K562 (cell line): ENCODE measurements around the gene CBFA2T3. TPM values are rescaled to one million over a fixed set of nuclear protein-coding genes. Genes with fewer than 3 reads are reported as not detected.
A peak's percentile ranks its signal among the peaks of the same experiment; 100 is the strongest.

Experiments
- ARID4B ChIP-seq: sonication (generic); formaldehyde crosslinking; IDR thresholded peaks from 2 replicates; pipeline ENCODE4 v1.8.0; 2022; ENCODE audit warnings: mild to moderate bottlenecking, missing genetic modification reagents
- ATF3 ChIP-seq, 2 experiments: fragments of 450-650 bp in 1 of 2; sonication (generic) in 1 of 2; formaldehyde crosslinking in 1 of 2; IDR thresholded peaks in 1 of 2; conservative IDR thresholded peaks in 1 of 2; 2 replicates each; pipeline versions ENCODE4 v1.6.1 to v1.8.1; 2016 to 2023; ENCODE audit warnings: mild to moderate bottlenecking in 2 of 2, moderate library complexity in 2 of 2, inconsistent platforms in 1 of 2, missing genetic modification reagents in 1 of 2
- CREB3L1 ChIP-seq: fragments of 450-650 bp; IDR thresholded peaks from 2 replicates; pipeline ENCODE4 v1.6.1; 2014; ENCODE audit warnings: low read depth, mild to moderate bottlenecking, moderate library complexity, borderline replicate concordance
- ELF4 ChIP-seq: fragments of 450-650 bp; formaldehyde crosslinking; IDR thresholded peaks from 2 replicates; pipeline ENCODE4 v1.4.0; 2022; ENCODE audit warnings: missing genetic modification characterization
- GABPA ChIP-seq: fragments of 200-800 bp; sonication (Bioruptor generic); conservative IDR thresholded peaks from 2 replicates; pipeline ENCODE4 v1.6.1; 2016; ENCODE audit warnings: low read depth, missing genetic modification characterization, missing compliant biosample characterization
- GABPB2 ChIP-seq: fragments of 250-450 bp; sonication (Bioruptor Pico); conservative IDR thresholded peaks from 2 replicates; pipeline ENCODE4 v1.5.1; 2021; ENCODE audit warnings: mild to moderate bottlenecking
- IRF2 ChIP-seq: sonication (generic); formaldehyde crosslinking; IDR thresholded peaks from 2 replicates; pipeline ENCODE4 v1.8.1; 2022; ENCODE audit warnings: mild to moderate bottlenecking, missing genetic modification reagents
- NR2C1 ChIP-seq, 2 experiments: fragments of 450-650 bp; IDR thresholded peaks; 2 replicates each; pipeline ENCODE4 v1.6.1; 2017; ENCODE audit warnings: mild to moderate bottlenecking in 2 of 2, antibody characterized with exemption in 1 of 2, inconsistent platforms in 1 of 2, missing compliant biosample characterization in 1 of 2, missing genetic modification characterization in 1 of 2
- PURB ChIP-seq: sonication (generic); formaldehyde crosslinking; IDR thresholded peaks from 2 replicates; pipeline ENCODE4 v1.9.0; 2021; ENCODE audit warnings: low read depth, mild to moderate bottlenecking, missing genetic modification reagents
- PYGO2 ChIP-seq: fragments of 450-650 bp; IDR thresholded peaks from 2 replicates; pipeline ENCODE4 v1.6.1; 2016; ENCODE audit warnings: mild to moderate bottlenecking, missing genetic modification characterization, moderate library complexity, missing compliant biosample characterization
- SAP30 ChIP-seq: fragments of 200-600 bp; sonication (generic); IDR thresholded peaks from 2 replicates; pipeline ENCODE4 v1.6.1; 2012; ENCODE audit warnings: borderline replicate concordance, low read depth, mild to moderate bottlenecking, moderate library complexity, low read length, control low read depth, inconsistent platforms; ENCODE audit not compliant: insufficient read depth, poor library complexity, severe bottlenecking
- SLC30A9 ChIP-seq: fragments of 250-450 bp; sonication (Bioruptor Pico); IDR thresholded peaks from 2 replicates; pipeline ENCODE4 v1.8.0; 2022; ENCODE audit warnings: mild to moderate bottlenecking, moderate library complexity
- SMARCC2 ChIP-seq: fragments of 450-650 bp; IDR thresholded peaks from 2 replicates; pipeline ENCODE4 v1.6.1; 2017; ENCODE audit warnings: antibody characterized with exemption, moderate library complexity, mild to moderate bottlenecking, low read depth
- SP2 ChIP-seq: IDR thresholded peaks from 2 replicates; pipeline ENCODE4 v1.6.1; 2011; ENCODE audit warnings: mild to moderate bottlenecking, low read depth, low read length, moderate library complexity; ENCODE audit not compliant: poor library complexity, severe bottlenecking; ENCODE audit errors: extremely low read depth
- ZBTB2 ChIP-seq: fragments of 450-650 bp; IDR thresholded peaks from 2 replicates; pipeline ENCODE4 v1.6.1; 2016; ENCODE audit warnings: antibody characterized with exemption
- ZKSCAN8 ChIP-seq: fragments of 200-800 bp; sonication (Bioruptor generic); IDR thresholded peaks from 2 replicates; pipeline ENCODE4 v1.6.1; 2016; ENCODE audit warnings: missing genetic modification characterization, missing compliant biosample characterization
- ZNF184 ChIP-seq: sonication (generic); formaldehyde crosslinking; IDR thresholded peaks from 2 replicates; pipeline ENCODE4 v1.5.0; 2020; ENCODE audit warnings: missing genetic modification reagents
- ZNF436 ChIP-seq: fragments of 250-450, 450-650 bp; sonication (Bioruptor Pico); formaldehyde crosslinking; IDR thresholded peaks from 2 replicates; pipeline ENCODE4 v1.7.0; 2020; ENCODE audit warnings: mild to moderate bottlenecking
- ZNF696 ChIP-seq: fragments of 250-450 bp; sonication (Bioruptor Pico); conservative IDR thresholded peaks from 2 replicates; pipeline ENCODE4 v1.4.0; 2020; ENCODE audit warnings: mild to moderate bottlenecking, moderate library complexity
- polyA plus RNA-seq, 8 experiments: library from polyadenylated mRNA; depleted of rRNA in 4 of 8; stranded (reverse) in 5 of 8; unstranded in 3 of 8; fragments of >200 nt; fragmentation: Nextera tagmentation in 2 of 8; fragmentation: Illumina TruSeq in 1 of 8; extraction: Ambion mirVana in 2 of 8; extraction: Trizol in 1 of 8; gene quantifications; 2 replicates each; pipeline versions ENCODE4 v1.2.1 to v1.2.3, GENCODE V29; 2011 to 2014; ENCODE audit warnings: inconsistent platforms in 1 of 8, missing spikeins in 1 of 8
- total RNA-seq, 7 experiments: library from RNA; depleted of rRNA in 6 of 7; stranded (reverse); fragments of >200 nt in 6 of 7; fragmentation: Illumina TruSeq in 2 of 7; extraction: Trizol in 2 of 7; gene quantifications; 2 replicates each; pipeline versions ENCODE4 v1.2.1 to v1.2.3, GENCODE V29; 2011 to 2021; ENCODE audit warnings: low replicate concordance in 1 of 7

Gene CBFA2T3
- total and polyA plus RNA-seq, 9 of the 15 experiments (the other 6 are each of a cell fraction or from before 2014, with no cell fraction given) = 2.3 to 145 (median 6.7) TPM

GRCh38 chr16:89026121-89026612 is 49.2 kb upstream of the CBFA2T3 start (continued):
- TF ChIP-seq CREB3L1 (no peak), PYGO2 (tag) (no peak), ELF4 (no peak), ZNF696 (CRISPR knock-in tag) (no peak), ARID4B (0 out of 2 replicates have a peak, but pooled peaks have one; percentile 42), GABPB2 (no peak), NR2C1 (IDR thresholded peaks at IDR 0.05) (no peak), NR2C1 (tag; IDR thresholded peaks at IDR 0.05) (0 out of 2 replicates have a peak, but pooled peaks have one; percentile 41), ZNF184 (CRISPR knock-in tag) (no peak), PURB (CRISPR knock-in tag) (no peak), ZBTB2 (no peak), SLC30A9 (no peak), GABPA (peak; percentile 65), SP2 (no peak), SAP30 (no peak), SMARCC2 (peak; percentile 65; the same call in 1 of the 2 replicates), ZNF436 (CRISPR knock-in tag) (no peak), IRF2 (CRISPR knock-in tag) (no peak), ZKSCAN8 (CRISPR knock-in tag) (no peak; the same call in 1 of the 2 replicates), ATF3 (IDR thresholded peaks at IDR 0.05) (peak; percentile 99), ATF3 (CRISPR knock-in tag; conservative IDR thresholded peaks at IDR 0.05) (no peak)
